Inferior parietal cortex (tissue), 1 donor: Measurements from ENCODE around the gene HSPH1.
A peak's percentile ranks its signal among the peaks of the same experiment; 100 is the strongest.

Experiments used
- DNase-seq: peaks from one replicate; pipeline ENCODE4 v3.0.0-alpha.2; 2016; ENCODE audit errors: extremely low spot score

The HSPH1 gene

DNA sequence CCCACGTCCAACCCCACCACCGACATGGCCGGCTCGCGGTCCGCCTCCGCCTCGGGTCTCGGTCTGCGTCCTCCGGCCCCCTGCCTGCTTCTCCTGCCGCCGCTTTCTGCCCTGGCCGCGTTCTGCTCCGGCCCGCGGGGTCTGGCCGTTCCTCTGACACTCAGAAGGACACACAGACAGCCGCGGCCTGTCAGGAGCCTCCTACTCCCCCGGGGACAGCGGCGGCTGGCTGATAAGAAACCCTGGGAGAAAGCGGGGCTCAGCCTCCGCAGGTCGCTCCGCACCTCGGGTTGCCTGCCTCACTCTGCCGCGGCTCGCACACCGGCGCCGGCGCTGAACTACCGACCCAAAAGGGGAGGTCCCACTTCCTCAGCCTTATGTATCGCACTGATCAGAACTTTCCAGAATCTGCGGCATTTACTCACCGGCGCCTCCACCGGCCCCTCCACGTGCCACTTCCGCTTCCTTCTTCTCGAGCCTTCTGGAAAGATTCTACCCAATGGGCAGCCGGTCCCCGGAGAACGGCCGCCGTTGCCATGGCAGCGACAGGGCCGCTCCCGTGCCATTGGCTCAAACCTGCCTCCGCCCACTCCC, at the start of gene HSPH1:
Gene HSPH1, minus strand, starts transcription at position 348 of the 594 bp plus-strand sequence. Its CDS starts 322 bp downstream, at position 26.
- DNase-seq: peak; percentile 99

DNA sequence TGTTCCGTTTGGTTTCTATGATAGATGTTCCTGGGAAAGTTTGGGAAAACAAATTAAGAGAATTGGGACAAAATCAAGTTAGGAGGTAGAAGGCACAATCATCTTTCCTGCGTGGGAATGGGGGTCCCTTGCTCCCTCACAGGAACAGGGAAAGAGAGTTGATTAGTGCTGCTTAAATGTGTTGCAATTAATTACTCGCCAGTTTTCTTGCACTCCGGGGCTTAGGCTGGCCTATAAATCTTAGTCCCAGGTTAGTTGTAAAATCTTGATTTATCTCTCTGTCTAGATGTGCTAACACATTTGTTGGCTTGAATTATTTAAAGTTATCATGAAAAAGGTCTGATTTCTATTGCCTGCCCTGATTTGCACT, 48.1 kb upstream of the HSPH1 start:
- no peak for DNase-seq

DNA sequence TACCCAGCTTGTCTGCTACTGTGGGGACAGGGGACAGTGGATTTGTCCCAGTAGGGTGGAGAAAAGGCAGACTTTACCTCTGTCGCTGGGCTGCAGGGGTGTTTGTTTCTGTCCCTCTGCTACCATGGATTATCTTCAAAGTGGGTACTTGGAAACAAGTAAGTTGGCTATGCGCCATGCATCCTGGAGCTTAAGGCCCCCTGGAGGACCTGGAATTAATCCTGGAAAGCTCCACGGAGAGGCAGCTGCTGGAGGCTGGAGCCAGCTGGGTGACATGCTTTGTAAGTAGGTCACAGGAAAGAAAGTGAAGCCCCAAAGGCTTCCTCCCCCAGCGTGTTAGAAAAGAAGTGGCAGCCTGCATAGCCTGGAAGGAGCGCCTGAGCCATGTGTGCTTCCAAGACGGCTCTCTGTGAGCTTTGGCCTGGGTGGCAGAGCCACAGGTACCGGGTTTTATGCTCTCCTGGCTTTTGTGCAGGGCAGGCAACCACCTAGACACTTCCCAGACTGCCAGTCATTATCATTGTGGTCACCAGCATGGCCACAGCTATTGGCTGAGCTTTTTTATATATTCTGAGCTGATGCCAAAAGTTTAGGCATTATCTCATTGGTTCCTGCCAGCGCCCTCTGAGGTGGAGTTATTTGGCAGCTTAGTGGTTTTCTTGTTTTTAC, 47.6 kb upstream of the HSPH1 start:
- DNase-seq: no peak

DNA sequence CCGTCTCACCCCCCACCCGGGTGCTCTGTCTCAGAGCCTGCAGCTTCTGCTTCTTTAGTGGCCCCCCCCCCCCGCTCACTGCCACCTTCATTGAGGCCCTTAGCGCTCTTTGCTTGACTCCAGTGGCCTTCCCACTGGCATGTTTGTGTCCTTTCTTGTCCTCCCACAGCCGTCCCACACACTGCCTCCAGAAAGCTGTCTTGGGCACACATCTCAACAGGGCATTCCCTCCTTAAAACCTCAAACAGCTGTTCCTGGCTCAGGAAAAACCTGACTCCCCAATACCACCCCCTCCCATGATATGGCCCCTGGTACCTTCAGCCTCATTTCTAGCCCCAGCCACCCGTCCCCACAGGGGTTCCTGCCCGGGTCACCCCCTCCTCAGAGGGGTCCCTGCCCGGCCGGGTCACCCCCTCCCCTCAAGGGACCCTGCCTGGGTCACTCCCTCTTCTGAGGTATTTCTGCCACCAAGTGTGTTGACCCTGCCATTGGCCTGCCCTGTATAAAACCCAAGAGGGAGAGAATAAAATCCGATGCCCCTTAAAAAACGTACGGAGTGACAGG, 46.9 kb upstream of the HSPH1 start:
- no peak for DNase-seq

DNA sequence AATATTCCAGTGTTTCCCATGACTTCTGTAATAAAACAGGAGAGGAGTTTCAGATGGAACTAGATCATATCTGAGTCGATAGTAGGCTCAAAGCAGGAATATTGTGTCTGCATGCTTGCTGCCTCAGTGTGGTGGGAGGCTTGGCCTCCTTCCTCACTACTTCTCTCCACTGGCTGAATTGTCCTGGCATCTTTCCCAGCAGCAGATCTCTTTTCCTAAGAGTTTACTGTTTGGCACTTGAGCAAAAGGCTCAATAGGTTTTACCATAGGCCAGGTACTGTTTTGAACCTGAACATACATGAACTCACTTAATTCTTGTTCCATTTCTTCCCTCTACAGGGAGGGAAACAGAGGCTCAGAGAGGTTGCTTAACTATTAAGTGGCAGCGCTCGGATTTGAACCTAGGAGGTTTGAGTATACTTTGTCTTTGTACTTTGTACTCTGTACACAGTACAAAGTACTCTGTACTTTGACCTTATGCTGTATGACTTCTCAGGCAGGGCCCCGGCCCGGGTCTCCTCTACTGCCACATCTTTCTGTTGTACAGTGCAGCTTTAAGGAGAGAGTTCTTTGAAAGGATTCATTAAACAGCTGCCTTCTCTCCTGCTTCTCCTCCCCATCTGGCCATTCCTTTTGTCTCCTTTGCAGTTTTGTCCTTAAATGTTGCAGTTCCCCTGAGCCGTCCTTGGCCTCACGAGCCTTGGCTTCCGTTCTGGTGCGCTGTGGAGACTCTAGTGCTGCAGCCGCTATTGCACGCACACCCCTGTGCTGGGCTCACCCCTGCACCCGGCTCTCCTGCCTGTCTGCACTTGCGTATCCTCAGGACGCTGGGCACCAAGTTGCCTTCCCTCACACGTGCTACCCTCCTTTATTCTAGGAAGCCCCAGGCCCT, 46.2 kb upstream of the HSPH1 start:
- DNase-seq: no peak

DNA sequence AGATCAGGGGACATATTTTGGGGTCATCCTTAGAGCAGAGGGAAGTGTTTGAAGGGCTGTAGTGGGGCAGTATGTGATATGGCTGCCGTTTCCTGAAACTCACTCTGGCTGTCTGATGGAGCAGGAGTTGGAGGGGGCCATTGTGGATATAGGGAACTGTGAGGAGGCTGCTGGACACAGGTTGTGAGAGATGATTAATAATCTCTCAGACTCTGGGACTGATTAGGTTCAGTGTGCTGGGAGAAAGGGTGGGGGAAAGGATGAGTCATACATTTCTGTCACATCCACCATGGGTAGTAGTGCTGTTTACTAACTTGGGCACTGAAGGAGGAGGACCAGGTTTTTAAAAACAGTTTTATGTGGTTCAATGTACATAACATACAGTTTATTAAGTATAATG, 42.9 kb upstream of the HSPH1 start:
- no peak for DNase-seq

DNA sequence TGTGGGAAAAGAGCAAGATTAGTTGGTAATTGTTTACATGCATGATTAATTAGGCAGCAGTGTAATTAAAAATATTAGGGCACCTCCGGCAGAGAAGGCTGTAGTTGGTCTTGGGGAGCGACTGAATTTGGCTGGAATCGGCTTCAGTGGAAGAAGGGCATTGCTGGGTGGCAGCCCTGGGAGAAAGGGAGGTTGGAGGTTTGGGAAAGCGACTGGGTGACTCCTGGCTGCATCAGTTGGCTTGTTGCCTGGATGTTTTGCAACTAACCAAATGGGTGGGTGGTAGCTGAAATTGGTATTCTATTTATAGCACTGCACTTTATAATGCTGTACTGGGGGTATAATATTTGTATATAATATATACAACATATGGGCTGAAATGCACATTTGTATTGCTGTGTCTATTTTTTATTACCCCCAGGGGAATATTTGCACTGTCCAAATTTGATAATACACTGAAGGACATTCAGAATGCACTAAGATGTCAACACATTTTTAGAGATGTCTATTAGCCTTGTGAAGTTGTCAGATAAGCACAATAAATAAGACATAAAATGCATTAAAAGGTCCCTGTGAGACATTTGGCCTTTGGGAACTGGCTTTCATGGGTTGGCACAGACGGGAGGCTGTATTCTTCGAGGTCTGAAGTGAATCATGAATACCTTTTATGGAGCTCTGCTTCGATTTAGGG, 39.8 kb upstream of the HSPH1 start:
- DNase-seq: no peak

DNA sequence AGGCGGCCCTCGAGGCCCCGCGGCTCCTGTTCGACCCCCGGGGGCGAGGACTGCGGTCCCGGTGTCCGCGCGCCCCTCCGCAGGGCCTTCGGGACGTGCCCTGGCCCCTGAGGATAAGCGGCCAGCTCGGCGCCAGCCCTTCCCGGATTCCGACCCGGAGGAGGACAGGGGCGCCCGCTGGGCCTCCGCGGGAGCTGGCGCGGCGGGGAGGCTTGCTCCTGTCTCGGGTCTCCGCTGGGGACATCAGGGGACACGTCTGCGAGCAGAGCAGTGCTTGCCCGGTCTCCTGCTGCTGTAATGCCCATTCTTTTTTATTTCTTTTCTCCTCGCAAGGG, 38.9 kb upstream of the HSPH1 start:
- no peak for DNase-seq

DNA sequence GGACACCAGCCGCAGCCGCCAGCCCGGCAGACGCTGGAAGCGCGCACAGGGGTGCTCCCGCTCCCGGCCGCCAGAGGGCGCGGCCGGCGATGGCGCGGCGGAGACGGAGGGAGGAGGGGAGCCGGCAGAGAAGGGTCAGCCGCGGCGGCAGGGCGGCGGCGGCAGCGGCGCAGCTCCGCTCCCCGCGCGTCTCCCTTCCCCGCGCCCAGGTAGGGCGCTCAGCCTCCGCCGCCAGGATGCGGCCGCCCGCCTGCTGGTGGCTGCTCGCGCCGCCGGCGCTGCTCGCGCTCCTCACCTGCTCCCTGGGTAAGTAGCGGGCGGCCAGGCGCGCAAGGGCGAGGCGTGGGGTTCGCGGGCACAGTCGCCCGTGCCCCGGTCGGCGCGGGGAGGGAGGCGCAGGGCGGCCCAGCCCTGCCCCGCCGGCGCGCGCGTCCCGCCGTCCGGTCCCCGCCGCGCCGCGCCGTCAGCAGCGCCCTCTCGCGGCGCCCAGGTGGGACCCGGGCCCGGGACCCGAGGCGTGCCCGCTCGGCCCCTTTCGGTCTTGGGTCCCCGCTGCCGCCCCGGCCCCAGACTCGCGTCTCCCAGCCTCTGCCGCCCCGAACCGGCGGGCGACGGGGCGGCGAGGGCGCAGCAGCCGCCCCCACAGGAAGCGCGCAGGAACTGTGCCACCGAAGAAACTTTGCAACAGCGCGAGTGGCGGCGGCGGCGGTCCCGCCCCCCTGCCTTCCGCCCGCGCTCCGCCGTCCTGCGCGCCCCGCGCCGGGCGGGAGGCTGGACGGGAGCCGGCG, 38.3 kb upstream of the HSPH1 start, which contains the start of gene B3GLCT:
Gene B3GLCT, plus strand, starts transcription at position 127 of the 788 bp plus-strand sequence. Its CDS starts 110 bp downstream, at position 237.
- DNase-seq: peak; percentile 82

DNA sequence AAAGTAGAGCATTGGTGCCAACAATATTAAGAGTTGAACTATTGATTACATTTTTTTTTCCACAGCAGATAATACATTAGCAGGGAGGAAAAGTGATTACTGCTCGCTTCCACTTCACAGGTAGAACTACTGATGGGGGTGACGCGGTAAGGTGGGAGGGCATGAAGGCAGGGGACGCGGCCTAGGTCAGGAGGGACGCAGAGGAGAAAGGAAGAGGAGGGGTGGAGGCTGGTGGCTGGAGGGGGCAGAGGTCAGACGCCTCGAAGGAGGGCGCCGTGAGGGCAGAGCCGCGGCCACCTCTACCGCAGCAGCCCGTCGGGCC, 37.8 kb upstream of the HSPH1 start:
- DNase-seq: no peak

DNA sequence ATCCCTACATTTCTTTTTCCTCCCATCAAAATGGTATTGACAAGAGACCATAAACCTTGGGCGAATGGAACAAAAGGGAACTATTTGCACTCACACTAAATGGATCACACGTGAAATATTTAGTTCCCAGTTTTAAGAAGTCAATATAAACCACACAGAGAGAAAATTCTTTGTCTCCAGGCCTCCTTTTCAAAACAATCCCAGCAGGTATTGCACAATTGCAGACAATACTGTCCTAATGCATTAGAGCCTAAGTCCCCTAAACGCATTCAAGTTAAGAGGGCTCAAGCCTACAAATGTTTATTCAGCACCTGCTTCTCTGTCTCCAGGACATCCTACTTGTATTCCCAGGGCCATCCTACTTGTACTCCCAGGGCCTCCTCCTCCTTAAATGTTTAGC, 36.8 kb upstream of the HSPH1 start:
- DNase-seq: no peak

DNA sequence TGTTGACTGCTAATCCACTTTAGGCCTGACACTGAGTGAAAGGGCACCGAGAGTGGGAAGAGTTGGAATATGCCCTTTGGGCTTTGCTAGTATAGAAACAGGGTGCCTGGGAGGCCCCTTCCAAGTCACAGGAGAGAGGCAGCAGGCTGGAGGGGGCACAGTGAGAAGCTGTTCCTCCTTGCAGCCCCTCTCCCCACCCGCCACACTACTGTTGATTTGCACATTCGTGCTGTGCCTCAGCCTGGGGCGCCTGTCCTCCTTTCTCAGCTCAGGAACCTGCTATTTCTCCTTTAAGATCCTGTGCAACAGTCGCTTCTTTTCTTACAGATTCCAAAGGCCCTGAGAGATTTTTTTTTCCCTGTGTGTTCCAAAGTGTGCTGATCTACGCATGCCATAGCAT, 35.3 kb upstream of the HSPH1 start:
- DNase-seq: no peak

DNA sequence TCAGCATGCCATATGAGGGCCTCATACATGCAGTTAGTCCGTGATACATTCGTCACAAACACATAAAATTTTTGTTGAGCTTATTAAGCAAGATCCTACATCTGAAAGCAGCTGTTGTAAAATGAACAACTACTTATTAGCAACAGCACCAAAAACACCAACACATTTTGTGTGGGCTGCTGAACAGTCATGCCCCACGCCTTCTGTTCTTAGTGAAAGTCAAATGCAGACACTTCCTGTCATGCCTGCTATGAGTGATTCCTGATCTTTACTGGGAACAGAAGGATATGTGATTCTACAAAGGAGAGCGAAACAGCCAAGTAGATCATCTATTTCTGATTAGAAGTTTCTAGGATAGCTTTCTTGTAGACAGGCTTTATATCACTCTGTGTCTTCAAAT, 33.9 kb upstream of the HSPH1 start:
- no peak for DNase-seq

DNA sequence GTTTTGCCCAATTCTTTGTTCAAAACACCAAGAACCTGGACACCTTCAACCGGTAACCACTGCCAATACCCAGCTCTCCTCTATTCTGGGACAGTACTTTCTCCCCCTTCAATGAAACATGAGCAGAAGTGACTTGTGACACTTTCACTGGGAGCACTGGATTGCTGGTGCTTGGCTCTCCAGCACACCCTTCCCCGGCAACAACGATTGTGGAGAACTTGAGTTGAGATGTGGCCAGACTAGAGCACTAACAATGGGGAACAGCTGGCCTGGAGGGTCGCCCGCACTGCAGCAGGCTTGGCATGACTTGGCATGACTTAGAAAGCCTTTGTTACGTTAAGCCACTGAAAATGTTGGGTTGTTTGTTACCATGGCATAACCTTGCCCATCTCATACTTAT, 30.6 kb upstream of the HSPH1 start:
- no peak for DNase-seq

DNA sequence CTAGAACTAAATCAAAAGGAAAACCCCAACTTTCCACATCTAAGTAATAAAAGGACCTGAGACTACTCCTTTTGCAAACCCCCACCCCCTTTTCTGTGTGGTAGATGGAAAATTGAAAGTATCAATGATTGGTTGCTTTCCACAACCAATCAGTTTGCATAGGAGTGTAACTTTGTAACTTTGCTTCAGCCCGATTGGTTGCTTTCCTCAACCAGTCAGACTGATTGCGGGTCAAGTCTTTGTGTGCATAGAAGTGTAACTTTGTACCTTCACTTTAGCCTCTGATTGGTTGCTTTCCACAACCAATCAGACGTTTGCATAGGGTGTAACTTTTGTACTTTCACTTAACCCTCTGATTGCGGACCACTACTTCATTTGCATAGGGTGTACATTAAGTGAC, 30.0 kb upstream of the HSPH1 start:
- no peak for DNase-seq

DNA sequence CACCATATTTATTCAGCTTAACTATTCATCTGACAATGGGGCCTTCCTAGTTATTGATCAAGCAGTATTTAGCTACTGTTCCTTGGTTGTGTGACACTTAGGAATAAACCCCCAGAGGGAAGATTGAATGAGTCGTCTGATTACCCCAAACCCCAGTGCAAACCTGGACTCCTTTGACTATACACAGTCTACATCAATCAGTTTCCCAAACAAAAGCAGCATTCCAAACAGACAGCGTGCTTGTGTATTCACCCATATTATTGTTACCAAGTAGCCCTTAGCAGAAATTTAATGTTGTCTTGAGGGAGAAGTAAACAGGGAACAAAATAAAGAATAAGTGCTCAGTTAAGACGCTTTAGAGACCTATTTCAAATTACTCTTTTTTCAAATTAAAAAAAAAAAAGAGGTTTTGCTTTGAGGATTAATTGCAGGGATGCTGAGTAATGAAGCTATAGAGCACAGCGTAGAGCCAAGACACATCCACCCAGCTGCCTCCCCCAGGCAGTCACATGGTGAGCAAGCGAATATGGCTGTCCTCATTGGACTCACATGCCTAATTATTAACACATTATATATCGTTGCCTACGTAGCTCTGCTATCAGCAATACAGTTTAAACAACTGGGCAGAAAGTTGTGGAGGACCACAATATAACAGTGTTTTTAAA, 23.4 kb upstream of the HSPH1 start:
- no peak for DNase-seq

DNA sequence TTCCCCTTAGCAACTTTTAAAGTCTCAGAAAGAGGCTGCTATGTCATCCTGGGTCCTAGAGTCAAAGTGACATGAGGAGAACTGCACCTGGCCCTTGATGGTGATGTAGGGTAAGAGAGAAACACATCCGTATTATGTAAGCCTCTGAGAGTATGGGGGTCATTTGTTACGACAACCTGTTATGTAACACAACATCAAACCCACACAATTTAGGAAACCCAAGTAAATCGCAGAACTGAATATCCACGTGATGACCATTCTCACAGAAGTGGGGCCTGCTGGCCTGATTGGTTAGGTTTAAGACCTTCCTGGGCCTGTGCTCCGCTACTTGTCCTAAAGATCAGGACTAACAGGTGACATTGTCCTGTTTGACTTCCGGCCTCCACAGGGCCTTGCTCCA, 22.7 kb upstream of the HSPH1 start:
- no peak for DNase-seq

DNA sequence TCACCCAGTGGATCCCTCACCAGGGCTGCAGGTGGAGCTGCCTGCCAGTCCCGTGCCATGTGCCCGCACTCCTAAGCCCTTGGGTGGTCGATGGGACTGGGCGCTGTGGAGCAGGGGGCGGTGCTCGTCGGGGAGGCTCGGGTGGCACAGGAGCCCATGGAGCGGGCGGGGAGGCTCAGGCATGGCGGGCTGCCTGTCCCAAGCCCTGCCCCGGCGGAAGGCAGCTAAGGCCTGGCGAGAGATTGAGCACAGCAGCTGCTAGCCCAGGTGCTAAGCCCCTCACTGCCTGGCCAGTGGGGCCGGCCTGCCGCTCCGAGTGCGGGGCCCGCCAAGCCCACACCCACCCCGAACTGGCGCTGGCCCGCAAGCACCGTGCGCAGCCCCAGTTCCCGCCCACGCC, 21.3 kb upstream of the HSPH1 start:
- DNase-seq: no peak

DNA sequence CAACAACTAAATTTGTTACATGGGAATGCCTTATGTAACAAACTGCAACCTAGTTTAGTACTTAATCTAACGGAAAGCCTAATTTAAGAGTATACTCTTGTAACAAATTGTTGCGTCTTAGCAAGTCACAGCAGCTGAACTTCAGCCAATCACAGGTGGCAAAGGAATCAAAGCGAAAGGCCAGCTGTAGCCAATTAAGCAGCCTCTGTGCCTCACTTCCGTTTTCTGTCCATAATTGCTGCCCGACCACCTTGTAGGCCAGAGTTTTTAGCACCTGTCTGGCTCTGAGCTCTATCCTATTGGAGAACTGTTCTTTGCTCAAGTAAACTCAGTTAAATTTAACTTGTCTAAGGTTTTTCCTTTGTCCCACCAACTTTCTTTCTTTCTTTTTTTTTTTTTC, 18.1 kb upstream of the HSPH1 start:
- no peak for DNase-seq

DNA sequence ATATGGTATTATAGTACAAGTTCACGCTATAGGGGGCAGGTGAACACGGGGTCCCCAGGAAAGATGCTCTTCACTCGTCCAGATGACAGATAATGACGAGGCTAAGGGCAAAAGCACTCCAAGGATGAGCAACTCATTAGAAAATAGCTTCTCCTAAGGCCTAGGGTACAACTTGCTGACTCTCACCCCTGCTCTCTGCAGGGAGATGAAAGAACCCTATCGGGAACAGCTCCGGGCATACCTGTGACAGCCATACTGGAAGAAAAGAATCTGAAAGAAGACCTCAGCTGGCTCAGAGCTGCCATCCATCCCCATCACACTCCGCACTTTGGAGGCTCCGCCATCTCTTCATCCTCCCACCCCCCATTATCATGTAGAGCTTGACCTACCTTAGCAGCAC, 17.5 kb upstream of the HSPH1 start:
- no peak for DNase-seq
